GM19397 (cell line): ENCODE data around the gene TMEM178A.
"Not testable (repeated sequence)": the region's sequence is repeated elsewhere in the genome, so short reads cannot be mapped to it uniquely, and the experiment has no call there.

ENCODE experiments used
- ATAC-seq: cut with Tn5 transposase; IDR thresholded peaks from one replicate; pipeline ENCODE4 v1.9.1; 2021; ENCODE audit warnings: mild to moderate bottlenecking, moderate library complexity; ENCODE audit not compliant: unreplicated experiment

TMEM178A gene

DNA sequence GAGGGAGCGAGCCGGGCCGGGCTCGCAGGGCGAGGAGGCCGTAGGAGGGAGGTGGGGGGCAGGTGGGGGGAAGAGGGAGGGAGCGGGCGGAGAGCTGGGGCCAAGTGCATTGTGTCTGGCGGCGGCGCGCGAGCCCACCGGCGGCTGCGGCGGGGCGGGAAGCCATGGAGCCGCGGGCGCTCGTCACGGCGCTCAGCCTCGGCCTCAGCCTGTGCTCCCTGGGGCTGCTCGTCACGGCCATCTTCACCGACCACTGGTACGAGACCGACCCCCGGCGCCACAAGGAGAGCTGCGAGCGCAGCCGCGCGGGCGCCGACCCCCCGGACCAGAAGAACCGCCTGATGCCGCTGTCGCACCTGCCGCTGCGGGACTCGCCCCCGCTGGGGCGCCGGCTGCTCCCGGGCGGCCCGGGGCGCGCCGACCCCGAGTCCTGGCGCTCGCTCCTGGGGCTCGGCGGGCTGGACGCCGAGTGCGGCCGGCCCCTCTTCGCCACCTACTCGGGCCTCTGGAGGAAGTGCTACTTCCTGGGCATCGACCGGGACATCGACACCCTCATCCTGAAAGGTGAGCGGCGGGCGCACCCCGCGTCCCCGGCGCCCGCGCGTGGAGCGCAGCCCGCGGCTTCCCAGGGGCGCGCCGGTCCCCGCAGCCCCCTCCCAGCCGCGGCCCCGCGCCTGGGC is at the start of gene TMEM178A:
TMEM178A (plus strand) TSS at position 107 of the 680 bp plus-strand sequence; CDS start at position 165, 58 bp downstream.
- no peak for ATAC-seq

DNA sequence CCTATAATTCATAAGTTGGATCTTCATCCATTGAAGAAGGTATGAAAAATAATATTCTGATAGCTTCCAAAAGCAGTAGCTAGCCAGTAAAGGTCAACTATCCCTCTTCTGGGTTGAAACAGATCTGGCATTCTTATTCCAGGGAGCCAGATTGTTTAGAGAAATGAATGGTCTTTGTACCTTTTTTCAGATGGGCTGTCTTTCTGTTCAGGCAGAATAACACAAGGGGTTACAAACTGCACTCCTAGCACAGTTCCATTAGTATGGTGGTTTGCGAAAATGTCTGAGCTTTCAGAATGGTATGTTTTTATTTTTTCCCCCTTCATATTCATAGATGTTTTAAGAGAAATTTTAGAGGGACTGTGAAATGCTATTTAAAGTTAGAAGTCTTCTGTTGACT is 47.5 kb upstream of the TMEM178A start:
- no peak for ATAC-seq

DNA sequence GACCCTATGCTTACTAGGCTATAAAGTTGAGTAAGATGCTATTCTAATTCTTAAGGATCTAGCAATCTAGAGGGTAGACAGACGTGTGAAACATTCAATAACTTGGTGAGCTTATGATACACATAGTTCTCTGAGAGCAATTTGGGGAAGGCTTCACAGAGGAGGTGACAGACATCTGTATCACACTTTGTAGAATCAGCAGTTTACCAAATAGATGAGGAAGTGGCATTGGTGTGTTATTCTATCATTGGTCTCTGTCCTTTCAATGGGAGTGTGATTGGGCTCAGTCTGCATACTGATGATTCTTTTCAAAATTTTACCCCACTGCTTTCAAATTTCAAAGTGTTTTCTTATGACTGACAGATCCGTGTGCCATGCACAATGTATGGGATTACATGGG is 47.0 kb upstream of the TMEM178A start:
- ATAC-seq: no peak

DNA sequence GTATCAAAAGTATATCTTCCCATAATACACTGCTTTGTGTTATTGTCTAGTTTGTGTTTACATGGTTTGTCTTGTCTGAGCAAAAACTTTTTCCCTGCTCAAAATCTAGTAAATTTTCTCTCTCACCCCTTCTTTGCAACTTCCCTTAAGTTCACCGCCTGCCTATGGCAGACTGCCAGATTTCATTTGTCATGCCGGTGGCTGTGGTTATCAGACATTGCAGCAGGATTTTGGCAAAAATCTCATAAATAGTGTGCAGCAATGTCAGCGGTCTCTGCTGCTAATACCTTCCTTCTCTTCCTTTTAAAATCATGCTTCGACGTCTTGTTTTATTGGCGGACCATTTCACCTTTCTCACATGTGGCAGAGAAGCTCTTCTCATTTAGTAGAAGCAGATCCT is 45.6 kb upstream of the TMEM178A start:
- ATAC-seq: no peak

DNA sequence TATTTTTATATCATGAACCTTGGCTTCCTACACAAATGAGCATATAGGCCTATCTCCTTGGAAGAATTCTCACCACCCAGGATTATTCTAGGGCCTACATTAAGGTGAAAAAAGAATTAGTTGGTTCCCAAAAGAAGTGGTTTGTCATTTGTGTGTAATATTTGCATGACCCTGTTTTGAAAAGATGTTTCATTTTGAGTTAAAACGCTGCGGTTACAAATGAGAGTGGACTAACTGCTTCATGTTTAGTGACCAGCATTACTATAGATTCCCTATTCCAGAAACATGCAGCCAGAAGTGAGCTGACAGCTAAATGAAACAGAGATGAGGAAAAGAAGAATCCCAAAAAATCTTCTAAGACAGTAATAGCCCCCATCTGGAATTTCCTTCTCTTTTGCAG is 44.1 kb upstream of the TMEM178A start:
- ATAC-seq: no peak

DNA sequence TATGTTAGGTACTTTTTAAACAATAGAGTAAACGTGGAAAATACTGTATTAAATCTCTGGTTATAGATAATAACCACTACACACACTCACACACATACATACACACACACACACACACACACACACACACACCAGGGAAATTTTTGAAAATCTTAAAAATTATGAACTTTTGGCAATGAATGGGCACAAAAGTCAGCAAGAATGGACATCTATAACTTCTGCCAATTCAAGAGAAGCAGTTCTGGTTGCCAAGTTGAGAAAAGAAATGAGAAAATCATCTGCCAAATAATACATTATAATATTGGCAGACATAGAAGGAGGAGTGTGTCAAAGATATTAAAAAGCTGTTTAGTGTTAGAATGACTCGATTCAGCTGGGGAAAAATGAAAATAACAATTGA is 42.9 kb upstream of the TMEM178A start:
- no peak for ATAC-seq

DNA sequence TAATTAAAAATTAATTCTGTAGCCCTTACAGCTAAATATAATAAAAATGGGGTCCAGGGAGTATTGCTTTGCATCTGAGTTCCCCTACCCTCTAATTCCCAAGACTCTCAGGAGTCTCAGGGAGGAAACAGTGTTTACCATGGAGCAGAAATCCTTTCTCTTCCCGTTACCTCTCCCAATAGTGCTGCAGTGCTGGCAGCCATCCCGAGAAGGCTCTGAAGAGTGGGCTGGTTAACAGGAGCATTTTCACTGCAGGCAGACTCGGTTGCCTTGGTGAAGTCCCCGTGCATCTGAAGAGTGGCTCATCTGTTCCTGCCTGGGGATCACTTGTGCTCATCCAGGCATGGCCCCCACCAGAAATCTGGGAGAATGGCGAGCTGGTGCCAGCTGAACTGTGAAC is 41.8 kb upstream of the TMEM178A start:
- no peak for ATAC-seq

DNA sequence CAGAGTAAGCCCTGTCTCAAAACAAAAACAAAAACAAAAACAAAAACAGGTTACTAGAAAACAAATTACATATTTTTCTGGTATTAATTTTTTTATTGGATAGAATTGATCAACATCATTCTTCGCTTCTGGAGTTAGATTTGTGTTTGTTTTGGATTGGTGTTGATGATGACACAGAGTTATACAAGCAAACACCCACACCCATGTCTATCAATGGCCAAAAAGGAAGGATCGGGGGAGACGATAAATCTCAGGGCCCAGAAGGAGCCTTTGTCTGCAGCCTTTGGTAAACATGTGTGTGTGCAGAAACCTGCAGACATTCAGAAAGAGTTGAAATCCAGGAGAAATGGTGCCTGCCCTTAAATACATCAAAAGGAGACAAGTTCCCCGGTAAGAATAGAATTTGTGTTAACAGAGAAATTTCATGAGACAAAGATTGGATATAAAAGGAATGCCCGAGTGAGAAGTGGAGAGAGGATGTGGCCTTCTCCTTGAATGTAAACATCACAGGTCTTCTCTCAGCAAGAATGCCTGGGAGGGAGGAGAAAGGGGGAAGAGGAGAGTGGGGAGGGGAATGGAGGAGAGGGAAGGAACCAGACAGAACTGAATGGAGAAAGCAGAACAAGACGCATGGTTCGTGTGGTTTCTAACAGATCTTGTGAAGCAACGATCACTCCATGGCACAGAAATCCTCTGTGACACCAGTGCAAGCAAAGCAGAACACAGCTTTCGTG is 40.4 kb upstream of the TMEM178A start:
- no peak for ATAC-seq

DNA sequence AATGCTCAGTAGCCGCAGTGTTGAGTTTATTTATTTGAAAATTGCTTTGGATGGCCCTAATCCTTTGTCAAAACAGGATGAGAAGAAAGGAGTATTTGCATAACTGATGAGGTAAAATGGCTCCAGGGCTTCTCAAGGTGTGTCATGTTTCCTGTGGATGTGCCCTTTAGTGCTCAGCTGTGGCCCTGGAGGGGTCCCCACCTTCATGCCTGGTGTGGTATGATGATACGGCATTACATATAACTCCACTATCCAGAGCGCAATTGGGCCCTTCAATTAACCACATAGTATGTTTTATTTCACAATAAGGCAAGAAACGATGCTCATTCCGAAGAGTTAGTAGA is 39.8 kb upstream of the TMEM178A start:
- no peak for ATAC-seq

DNA sequence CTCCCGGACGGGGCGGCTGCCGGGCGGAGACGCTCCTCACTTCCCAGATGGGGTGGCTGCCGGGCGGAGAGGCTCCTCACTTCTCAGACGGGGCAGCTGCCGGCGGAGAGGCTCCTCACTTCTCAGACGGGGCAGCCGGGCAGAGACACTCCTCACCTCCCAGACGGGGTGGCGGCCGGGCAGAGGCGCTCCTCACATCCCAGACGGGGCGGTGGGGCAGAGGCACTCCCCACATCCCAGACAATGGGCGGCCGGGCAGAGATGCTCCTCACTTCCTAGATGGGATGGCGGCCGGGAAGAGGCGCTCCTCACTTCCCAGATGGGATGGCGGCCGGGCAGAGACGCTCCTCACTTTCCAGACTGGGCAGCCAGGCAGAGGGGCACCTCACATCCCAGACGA is 37.4 kb upstream of the TMEM178A start:
- ATAC-seq: not testable (repeated sequence)

DNA sequence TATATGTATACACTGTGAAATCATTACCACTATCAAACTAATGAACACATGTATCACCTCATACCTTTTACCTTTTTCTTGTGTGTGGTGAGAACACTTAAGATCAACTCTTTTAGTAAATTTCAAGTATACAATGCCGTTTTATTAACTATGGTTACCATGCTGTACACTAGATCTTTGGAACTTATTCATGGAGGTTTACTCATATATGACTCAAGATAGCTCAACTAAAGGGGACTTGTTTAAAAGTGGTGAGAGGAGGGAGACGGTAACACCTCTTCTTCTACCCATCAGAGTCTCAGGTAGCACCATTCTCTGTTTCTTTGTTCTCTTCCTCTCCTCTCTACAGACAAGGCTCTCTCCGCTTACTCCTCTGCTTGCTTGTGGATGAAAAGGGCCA is 36.1 kb upstream of the TMEM178A start:
- ATAC-seq: no peak

DNA sequence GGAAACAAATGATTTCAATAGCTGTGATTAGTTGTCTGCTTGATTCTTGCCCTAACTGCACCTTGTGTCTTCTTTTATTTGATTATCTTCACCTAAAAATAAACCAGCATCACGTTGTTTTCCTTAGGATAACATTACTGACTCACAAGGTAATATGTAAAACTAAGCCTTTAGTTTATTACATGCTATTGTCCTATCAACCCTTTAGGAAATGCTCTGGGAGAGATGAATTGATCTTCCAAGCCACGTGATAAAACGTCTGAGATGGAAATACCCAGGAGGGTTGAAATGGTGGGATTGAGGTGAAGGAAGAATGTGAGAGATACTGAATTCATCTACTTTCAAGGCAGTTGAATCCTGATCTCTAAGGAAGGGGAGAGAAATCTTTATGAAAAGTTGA is 34.5 kb upstream of the TMEM178A start:
- no peak for ATAC-seq

DNA sequence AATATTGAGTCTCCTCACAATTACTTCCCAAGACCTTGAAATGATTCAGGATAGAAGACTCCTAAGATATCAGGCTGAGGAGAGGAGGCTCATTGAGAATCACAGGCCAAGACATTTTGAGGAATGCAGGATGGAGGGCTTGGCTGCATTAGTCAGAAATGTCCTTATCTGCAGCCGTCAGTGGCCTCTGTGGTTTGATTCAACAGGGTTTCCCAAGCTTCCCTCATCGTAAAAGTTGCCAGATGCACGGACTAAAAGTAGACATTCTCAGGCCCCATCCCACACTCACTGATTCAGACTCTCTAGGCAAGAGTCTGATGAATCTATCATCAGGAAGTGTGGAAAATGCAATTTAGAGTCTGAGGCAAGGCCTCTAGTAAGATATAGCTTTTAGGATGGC is 34.0 kb upstream of the TMEM178A start:
- ATAC-seq: no peak

DNA sequence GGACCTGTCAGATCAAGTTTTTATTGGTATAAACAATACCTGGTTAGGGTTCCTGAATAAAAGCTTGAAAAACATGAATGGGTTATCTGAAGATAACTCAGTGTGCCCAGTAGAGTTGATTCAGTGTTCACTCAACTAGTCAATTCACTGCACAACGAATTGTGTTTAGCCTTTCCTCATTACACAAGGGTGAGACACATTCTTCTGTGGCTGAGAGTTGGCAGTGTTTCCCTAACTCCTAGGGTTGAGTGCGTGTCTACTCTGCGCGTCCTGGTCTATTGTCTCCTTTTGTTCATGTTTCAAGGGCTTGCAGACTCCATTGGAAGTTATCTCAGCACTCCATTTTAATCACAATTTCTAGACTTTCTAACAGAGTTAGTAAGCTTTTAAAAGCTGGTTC is 32.8 kb upstream of the TMEM178A start:
- ATAC-seq: no peak

DNA sequence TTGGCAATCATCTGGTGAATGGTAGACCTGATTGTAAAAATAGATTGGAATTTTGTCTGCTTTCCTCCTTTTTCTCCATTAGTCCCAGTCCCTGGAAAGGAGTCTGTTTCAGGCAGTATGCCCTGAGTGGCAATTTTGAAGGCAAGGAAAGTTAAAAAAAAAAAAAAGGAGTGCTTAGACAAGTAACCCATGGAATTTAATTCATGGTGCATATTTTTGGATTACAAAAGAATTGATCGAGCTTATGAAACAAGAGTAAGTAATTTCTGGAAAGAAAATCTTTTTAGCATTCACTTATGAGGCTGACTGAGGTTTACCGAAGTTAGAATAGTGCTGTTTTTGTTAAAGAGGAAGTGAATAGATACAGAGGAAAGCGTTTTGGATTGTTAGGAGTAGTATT is 29.4 kb upstream of the TMEM178A start:
- ATAC-seq: no peak

DNA sequence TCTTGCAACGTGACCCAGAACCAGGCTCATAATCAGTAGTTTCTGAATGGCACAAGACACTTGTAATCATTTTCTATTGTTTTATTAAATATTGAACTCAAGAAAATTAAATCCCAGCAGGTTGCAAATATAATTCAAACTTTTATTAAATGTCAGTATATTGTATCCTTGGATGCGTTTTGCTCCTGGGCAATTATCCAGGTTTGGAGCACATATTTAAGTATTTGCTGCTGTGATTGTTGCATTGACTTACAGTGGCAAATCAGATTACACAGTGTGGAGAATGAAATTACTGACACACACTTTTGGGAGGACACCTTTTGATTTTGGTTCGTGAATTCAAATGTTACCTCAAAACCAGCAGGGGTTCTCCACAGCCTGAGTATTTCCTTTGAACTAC is 27.1 kb upstream of the TMEM178A start:
- no peak for ATAC-seq

DNA sequence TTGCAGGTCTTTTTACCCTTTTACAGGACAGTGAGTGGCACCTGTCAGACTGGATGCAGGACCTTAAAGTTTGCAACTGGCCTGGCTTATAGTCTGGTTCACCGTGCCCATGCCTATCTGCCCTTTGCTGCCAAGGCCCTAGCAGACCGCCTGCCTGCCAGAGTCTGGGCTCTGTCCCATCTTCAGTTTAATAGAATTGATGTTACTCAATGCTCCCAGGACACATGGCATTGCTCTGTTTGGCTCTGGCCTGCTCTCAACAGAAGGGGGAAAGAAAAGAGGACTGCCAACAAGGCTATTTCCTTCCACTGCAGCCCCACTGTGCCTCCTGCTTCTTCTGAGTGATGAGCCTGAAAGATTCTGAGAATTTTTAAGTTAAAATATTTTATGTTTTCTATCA is 25.6 kb upstream of the TMEM178A start:
- ATAC-seq: no peak

DNA sequence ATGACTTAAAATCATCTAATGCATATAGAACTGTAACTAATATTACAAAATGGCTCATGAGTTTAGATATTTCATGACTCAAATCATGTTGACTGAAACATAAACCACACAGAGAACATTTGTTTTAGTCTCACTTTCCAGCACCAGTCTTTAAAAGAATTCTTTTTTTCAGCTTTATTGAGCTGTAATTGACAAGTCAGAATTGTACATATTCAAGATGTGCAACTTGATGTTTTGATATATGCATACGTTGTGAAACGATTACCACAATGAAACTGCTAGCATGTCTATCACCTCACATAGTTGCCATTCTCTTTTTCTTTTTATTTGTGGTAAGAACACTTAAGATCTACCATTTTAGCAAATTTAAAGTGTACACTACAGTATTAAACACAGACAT is 25.0 kb upstream of the TMEM178A start:
- ATAC-seq: no peak

DNA sequence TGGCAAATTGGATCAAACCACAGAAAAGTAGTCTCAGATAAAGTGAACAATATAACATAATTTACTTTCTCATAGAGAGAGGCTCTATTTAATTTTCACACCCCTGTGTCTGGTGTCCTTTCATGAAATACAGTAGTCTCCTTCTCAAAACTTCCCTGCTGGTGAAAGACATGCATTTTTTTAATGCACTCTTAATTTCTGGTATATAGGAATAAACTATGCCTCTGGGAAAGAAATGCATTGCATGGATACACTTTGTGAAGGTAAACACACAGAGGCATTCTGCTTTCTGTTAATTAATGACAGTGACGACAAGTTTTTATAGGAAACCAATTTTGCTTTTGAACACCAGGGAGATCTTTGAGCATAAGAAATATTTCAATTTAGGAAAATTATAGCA is 24.1 kb upstream of the TMEM178A start:
- no peak for ATAC-seq

DNA sequence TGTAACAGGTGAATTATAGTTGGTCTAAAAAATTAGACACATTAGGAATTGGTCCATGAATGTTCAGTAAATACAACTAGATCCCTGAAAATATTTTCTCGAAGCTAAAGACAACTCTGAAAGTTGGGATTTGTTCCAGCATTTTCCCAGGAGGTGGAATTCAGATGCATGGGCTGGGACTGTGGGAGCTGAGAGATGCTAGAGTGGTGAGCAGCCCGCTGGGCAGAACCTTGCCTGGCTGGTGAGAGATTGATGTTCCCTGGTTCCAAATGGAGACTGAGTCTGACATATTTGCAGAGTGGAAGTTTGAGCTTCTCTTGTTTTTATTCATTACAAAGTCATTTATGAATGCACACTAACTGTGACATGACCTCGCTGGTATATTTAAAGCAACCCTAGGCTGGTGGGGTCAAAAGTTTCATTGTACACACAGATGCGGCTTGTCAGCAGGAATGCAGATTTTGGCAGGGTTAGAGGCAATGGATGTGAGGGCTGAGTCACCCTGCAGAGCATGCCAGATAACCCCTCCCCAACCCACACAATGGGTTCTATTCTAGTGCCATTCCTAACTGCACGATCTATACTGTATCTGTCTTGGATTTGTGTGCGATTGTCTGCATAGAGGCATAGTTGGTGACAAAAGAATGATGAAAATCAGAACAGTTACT is 23.5 kb upstream of the TMEM178A start:
- ATAC-seq: no peak

DNA sequence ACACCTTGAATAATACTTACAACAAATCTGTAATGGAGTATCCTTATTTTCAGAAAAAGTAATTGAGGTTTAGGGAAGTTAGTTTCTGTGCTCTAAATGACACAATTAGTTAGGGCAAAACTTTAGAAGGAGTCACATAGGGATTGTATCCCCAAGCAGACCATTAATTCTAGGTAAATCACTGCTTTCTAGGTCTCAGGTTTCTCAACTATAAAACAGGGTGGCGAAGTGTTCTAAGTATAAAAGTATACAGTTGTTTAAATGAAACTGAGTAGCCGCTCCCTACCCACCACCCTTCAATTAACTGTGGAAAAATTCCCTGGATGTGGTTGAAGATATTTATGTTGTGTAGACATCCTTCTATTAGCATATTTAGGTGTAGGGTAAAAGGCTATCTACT is 19.9 kb upstream of the TMEM178A start:
- no peak for ATAC-seq

DNA sequence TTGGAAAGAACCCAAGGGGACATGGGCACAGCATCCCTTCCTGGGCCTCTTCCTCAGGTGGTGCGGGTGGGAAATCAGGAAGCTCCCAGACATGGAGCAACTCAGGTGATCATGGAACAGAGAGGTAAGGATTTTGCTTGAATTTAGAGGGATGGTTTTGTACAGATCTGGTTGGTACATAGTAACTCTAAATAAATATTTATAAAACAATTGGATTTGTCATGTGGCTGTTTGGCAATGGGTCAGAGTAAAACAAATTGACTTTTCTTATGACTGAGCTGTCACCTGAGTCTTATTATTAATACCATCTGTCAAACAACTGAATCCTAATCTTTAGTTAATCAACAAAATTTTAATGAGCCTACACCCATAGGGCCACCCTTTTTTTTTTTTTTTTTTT is 19.4 kb upstream of the TMEM178A start:
- ATAC-seq: no peak
